GM19351 (cell line): ENCODE data around the gene UCHL5.
"Not testable (repeated sequence)": the region's sequence is repeated elsewhere in the genome, so short reads cannot be mapped to it uniquely, and the experiment has no call there.

Experiments
- ATAC-seq: cut with Tn5 transposase; IDR thresholded peaks from one replicate; pipeline ENCODE4 v1.9.1; 2021; ENCODE audit warnings: mild to moderate bottlenecking, moderate library complexity; ENCODE audit not compliant: unreplicated experiment

Gene UCHL5

GRCh38 chr1:193013707-193014106 is 45.5 kb downstream of the UCHL5 start:
- no peak for ATAC-seq

- no peak for ATAC-seq
Measured at GRCh38 chr1:193013005-193013404, 46.2 kb downstream of the UCHL5 start.

GRCh38 chr1:193011406-193011805 is 47.8 kb downstream of the UCHL5 start:
- no peak for ATAC-seq

GRCh38 chr1:193009501-193009900 is 49.7 kb downstream of the UCHL5 start:
- ATAC-seq = no peak

- ATAC-seq = no peak
Measured at GRCh38 chr1:193005785-193006184, 53.4 kb downstream of the UCHL5 start.

GRCh38 chr1:192998536-192998935 is 60.6 kb downstream of the UCHL5 start:
- ATAC-seq = no peak

GRCh38 chr1:192994141-192994540 is 65.0 kb downstream of the UCHL5 start:
- no peak for ATAC-seq

- ATAC-seq = peak; percentile 45
Measured at GRCh38 chr1:192993426-192994085, 65.6 kb downstream of the UCHL5 start.

- ATAC-seq = not testable (repeated sequence)
Measured at GRCh38 chr1:192986748-192987334, 72.3 kb downstream of the UCHL5 start.

- no peak for ATAC-seq
Measured at GRCh38 chr1:192986110-192986747, 72.9 kb downstream of the UCHL5 start.

GRCh38 chr1:192984080-192984479 is 75.1 kb downstream of the UCHL5 start:
- peak; percentile 42 for ATAC-seq

- ATAC-seq = peak; percentile 93
Measured at GRCh38 chr1:192983349-192983980, 75.7 kb downstream of the UCHL5 start.

- no peak for ATAC-seq
Measured at GRCh38 chr1:192980856-192981255, 78.3 kb downstream of the UCHL5 start.

GRCh38 chr1:192980334-192980733 is 78.8 kb downstream of the UCHL5 start:
- not testable (repeated sequence) for ATAC-seq

GRCh38 chr1:192979542-192979941 is 79.6 kb downstream of the UCHL5 start:
- ATAC-seq = no peak

- ATAC-seq = no peak
Measured at GRCh38 chr1:192978195-192978710, 80.9 kb downstream of the UCHL5 start.

GRCh38 chr1:192977089-192977706 is 82.0 kb downstream of the UCHL5 start:
- ATAC-seq = no peak

GRCh38 chr1:192976576-192976975 is 82.6 kb downstream of the UCHL5 start:
- no peak for ATAC-seq

GRCh38 chr1:192974701-192975100 is 84.5 kb downstream of the UCHL5 start:
- ATAC-seq = no peak

- no peak for ATAC-seq
Measured at GRCh38 chr1:192973988-192974387, 85.2 kb downstream of the UCHL5 start.

- ATAC-seq = no peak
Measured at GRCh38 chr1:192973202-192973601, 86.0 kb downstream of the UCHL5 start.
